Nucleus accumbens (tissue), 56 donors: ENCODE measurements around the gene ADAMTSL3.
"Not testable (repeated sequence)": the region's sequence is repeated elsewhere in the genome, so short reads cannot be mapped to it uniquely, and the experiment has no call there.

ENCODE experiments used
- DNase-seq, 56 donors: peaks; one replicate each; lab custom pipeline; 2025; lab: John Stamatoyannopoulos, UW

The ADAMTSL3 gene

GRCh38 chr15:83956887-83957286 is 303.0 kb downstream of the ADAMTSL3 start:
- DNase-seq = no peak

DNA sequence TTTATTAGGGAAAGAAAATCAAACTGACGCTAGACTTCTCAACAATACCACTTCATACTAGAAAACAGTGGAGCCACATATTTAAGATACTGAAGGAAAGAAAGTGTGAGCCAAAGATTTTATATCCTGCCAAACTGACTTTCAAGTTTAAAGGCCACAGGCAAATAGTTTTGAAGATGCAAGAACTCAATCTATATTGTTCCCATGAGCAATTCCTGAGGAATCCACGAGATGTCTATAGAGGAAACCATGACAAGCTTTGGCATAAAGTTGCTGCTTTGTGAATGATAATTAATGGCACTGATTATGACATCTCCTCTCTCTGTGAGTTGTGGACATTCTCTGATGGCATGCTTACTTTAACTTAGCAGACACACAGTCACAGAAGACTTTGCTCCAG is 305.6 kb downstream of the ADAMTSL3 start:
- DNase-seq = no peak

- no peak for DNase-seq
Measured at GRCh38 chr15:83960192-83960829, 306.4 kb downstream of the ADAMTSL3 start.

DNA sequence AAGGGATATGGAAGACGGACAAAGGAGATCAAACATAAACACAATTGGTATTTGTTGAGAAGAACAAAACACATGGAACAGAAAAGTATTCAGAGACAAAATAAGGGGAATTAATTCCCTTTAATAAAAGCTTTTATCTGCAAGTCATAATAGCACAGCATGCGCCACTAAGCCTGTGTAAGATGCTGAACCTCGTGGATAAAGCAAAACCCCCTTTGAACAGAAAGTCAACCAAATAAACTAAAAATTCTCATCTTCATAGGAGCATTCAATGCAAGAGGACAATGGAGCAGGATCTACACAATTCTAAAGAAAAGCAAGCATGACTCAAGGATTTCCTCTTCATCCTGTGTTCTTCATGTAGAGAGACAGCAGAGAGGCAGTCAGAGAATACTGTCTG is 307.4 kb downstream of the ADAMTSL3 start:
- no peak for DNase-seq

DNA sequence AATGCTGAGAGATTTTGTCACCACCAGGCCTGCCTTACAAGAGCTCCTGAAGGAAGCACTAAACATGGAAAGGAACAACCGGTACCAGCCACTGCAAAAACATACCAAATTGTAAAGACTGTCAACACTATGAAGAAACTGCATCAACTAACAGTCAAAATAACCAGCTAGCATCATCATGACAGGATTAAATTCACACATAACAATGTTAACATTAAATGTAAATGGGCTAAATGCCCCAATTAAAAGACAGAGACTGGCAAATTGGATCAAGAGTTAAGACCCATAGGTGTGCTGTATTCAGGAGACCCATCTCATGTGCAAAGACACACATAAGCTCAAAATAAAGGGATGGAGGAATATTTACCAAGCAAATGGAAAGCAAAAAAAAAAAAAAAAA is 311.0 kb downstream of the ADAMTSL3 start:
- not testable (repeated sequence) for DNase-seq

DNA sequence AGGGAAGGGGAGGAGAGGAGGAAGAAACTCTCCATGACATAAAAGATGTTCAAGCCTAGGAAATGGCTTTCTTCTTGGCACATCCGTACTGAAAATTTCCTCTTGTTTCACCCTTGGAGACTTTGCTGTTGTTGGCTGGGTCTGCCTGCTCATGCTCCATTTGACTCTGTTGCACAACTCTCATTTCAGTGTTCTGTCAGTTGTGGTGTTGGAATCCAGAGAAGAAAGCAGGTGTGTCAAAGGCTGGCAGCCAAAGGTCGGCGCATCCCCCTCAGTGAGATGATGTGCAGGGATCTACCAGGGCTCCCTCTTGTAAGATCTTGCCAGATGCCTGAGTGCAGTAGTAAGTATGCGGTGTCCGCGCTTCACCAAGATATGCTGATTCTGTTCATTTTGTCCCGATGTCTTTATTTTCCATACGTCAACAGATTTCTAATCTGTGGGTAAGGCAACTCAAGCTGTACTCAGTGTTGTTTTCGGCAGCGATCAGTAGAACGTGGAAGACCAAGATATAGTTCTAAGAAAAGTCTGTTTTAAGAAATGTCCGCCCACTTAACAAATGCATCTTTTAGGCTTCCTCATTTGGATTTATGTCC is 316.5 kb downstream of the ADAMTSL3 start:
- DNase-seq = no peak

- no peak for DNase-seq
Measured at GRCh38 chr15:83971992-83972391, 318.1 kb downstream of the ADAMTSL3 start.

- no peak for DNase-seq
Measured at GRCh38 chr15:83973816-83974215, 319.9 kb downstream of the ADAMTSL3 start.

- no peak for DNase-seq
Measured at GRCh38 chr15:83977992-83978391, 324.1 kb downstream of the ADAMTSL3 start.

DNA sequence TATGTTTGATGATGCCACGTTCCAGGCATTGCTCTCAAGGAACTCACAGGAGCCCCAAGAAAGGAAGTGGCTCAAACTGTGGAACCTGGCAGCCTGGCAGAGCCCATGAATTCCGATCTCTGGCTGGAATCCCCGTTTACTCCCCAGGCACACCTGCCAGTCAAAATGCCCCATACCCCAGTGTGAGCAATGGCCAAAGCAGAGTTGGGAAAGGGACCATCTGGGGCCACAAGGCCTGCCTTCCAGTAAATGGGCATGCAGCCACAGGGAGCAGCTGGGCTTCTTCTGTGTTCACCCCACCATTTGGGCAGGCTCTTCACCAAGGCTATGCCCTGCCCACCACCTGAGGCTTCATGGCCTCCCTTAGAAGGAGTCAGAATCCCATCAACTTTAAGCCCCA is 324.7 kb downstream of the ADAMTSL3 start:
- DNase-seq = no peak

GRCh38 chr15:83980637-83981036 is 326.7 kb downstream of the ADAMTSL3 start:
- DNase-seq = no peak

DNA sequence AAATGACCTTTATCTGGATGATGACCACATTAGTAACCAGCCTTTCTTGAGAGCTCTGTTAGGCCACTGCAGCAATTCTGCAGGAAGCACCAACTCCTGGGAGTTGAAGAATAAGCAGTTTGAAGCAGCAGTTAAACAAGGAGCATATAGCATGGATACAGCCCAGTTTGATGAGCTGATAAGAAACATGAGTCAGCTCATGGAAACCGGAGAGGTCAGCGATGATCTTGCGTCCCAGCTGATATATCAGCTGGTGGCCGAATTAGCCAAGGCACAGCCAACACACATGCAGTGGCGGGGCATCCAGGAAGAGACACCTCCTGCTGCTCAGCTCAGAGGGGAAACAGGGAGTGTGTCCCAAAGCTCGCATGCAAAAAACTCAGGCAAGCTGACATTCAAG is 328.8 kb downstream of the ADAMTSL3 start:
- DNase-seq = no peak

DNA sequence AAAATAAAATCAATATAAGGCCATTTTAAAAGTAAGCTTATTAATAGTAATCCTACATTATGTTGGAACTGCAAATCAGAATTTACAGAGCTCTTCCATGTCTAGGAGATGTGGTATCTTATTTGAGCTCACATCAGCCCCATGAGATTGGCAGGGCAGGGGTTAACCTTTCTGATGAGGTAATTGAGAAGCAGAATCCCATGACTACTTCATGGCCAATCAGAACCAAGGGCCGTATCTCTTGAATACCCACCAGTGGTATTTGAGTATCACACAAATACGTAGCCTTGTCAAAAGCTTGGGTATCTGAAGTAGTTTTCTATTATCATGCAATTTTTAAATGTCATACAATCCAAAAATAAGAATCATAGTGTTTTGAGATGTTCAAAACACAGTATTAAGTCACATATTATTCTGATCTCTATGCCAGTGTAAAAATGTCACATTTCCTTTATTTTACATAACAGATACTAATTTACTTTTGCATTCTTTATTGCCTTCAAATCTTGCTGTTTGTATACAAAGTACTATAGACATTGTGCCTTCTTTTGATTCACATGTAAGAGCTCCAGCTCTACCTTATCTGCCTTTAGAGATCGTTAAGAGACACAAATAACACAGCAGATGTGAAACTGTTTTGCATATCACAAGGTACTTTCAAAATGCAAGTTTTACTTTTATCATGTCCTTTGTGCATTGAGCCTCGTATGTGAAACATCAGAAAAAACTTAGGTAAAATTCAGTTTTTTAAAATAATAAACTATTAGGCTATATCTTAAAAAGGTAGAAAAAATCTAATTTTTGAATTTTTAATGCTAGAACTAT is 329.9 kb downstream of the ADAMTSL3 start:
- no peak for DNase-seq

DNA sequence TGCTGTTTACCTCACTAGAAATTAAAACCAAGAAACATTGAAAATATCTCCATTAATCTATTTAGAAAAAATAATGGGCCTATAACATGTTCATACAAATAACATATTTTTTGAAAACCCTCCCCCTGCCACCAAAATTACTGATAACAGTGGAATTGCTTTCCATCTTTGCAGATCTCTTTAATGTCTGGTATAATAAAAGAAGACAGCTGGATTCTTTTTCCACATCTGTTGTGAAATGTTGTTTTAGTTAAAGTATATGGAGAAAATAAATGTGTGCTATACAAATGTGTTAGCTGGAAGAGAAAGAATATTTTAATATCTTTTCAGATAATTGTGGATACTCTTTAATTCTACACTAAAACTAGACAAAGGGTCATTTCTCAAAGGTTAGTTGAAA is 330.7 kb downstream of the ADAMTSL3 start:
- DNase-seq = no peak

GRCh38 chr15:83991163-83991562 is 337.2 kb downstream of the ADAMTSL3 start:
- DNase-seq = no peak

GRCh38 chr15:83992324-83993031 is 338.6 kb downstream of the ADAMTSL3 start:
- DNase-seq = no peak

DNA sequence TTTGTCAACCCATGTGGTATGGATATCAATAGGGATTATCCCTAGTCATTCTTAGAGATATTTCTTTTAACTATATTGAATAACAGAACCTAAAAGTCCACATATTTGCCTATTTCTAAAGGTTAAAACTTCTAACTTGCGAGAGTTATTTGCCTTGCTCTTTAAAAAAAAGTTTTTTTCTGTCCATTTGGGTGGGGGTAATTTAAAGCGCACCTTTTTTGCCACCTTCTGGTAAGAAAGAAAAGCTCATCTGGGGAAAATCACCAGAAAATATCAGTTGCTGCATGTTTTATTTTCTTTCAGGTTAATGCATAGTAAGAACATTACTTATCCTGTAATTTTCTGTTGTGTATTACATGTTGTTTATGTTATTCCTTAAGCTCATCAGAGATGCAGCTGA is 339.7 kb downstream of the ADAMTSL3 start:
- no peak for DNase-seq

- DNase-seq = no peak
Measured at GRCh38 chr15:83998486-83998885, 344.6 kb downstream of the ADAMTSL3 start.

DNA sequence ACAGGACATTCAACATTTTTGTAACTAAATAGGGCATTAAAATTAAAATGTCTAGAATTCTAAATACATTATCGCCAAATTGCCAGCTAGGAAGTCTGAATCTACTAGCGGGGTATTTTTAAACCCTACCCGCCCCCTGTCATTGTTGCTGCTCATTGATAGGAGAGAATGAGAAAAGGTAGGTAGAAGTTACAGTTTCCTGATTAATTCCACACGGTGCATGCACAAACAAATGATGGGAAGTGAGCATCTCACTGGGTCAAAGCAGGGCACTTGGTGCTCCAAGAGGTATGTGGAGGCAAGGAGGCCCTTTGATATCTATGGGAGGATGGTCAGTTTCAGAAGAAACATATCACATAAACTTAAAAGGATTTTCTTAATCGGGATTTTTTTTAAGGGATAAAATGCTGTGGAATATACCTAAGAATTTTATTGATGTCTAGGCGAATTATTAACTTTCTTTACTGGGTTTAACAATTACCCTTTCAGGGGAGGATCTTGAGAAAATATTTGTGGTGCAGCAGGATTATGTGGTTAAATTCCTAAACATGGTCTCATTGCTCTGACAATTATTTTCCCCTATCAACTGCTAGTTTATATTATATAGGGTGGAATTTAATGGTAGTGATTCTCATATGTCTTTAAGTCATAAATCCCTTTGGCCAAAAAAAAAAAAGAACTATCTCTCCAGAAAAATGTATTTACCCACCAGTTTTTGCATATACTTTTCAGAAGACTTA is 345.6 kb downstream of the ADAMTSL3 start:
- no peak for DNase-seq

DNA sequence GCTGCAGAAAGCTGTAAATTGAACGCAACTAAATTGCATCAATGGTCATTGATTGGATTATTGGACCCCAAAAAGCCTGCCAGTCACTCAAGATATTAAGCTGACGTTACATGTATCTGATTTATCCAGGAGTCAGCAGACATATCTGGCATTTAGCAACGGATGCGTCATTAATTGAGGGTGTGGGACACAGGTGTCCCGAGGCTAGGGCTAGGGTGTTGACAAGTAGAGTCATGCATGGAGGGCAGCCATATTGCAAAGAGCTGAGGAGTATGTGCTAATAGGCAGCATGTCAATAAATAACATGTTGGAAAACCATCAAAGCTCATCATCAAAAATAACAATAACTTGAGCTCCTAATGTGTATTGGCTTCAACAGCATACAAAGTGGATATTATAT is 347.1 kb downstream of the ADAMTSL3 start:
- DNase-seq = no peak
